ENCODE data around the gene CMTM5. TPM values are rescaled to one million over a fixed set of nuclear protein-coding genes. Genes with fewer than 3 reads are reported as not detected.

CMTM5 gene
- total RNA-seq, 1 experiment from 2014 or later = not detected

- no peak overlapping the region for H3K4me2 ChIP-seq (ENCODE audit: low read length)
- DNase-seq (ENCODE audit: low read depth, low spot score) = no peak
- no peak overlapping the region for H2AFZ ChIP-seq (ENCODE audit: low read depth, low read length, poor library complexity, severe bottlenecking)
- no peaks in the 10 kb centered on the region for H3K4me1 ChIP-seq (ENCODE audit: control insufficient read depth in 1 of 2, insufficient read depth in 2 of 2, low read length in 2 of 2)
- H4K20me1 ChIP-seq (ENCODE audit: insufficient read depth) = no peaks in the 10 kb centered on the region
- ChIA-PET POLR2A (no interaction called here), CTCF (no interaction called here), RAD21 (ENCODE audit: low non-redundant PET in 1 of 2, low total read pairs in 2 of 2, uncharacterized antibody in 2 of 2, unreplicated experiment in 2 of 2) (no interaction called here)
- H3K9me3 ChIP-seq (ENCODE audit: control insufficient read depth in 1 of 2, insufficient read depth in 1 of 2, low read depth in 1 of 2, low read length in 2 of 2) = no peaks in the 10 kb centered on the region
- 0 out of 2 replicates have a peak, but pooled peaks cover 5% of the 10 kb centered on the region for H3K27me3 ChIP-seq (ENCODE audit: insufficient read depth, low read length)
- H3K36me3 ChIP-seq (ENCODE audit: control insufficient read depth in 1 of 2, insufficient read depth in 2 of 2, low read length in 2 of 2) = no peaks in the 10 kb centered on the region
- no peak overlapping the region for H3K4me3 ChIP-seq (replicated peaks in 1 of 2; ENCODE audit: low read depth in 1 of 2, low read length in 2 of 2)
- H3K9me2 ChIP-seq (ENCODE audit: insufficient read depth) = no peaks in the 10 kb centered on the region
- no peak overlapping the region for H3K9ac ChIP-seq (ENCODE audit: low read length)
- H3K79me2 ChIP-seq (ENCODE audit: insufficient read depth, low read length) = no peaks in the 10 kb centered on the region
- no TSS peak for BruUV-seq (replicated peaks)
- TF ChIP-seq YY1 (IDR thresholded peaks at IDR 0.05; ENCODE audit: extremely low read depth, insufficient replicate concordance, low read depth, low read length) (no peak), RAD21 (IDR thresholded peaks at IDR 0.05; ENCODE audit: low read depth) (no peak), CEBPB (IDR thresholded peaks at IDR 0.05; ENCODE audit: low read depth) (no peak), POLR2AphosphoS5 (IDR thresholded peaks at IDR 0.05; ENCODE audit: low read depth, low read length) (no peak), SRF (IDR thresholded peaks at IDR 0.05; ENCODE audit: low read depth) (no peak), EGR1 (IDR thresholded peaks at IDR 0.05; ENCODE audit: low read depth) (no peak), SP1 (IDR thresholded peaks at IDR 0.05; ENCODE audit: low read depth) (no peak), ZFX (IDR thresholded peaks at IDR 0.05) (no peak), ZNF274 (IDR thresholded peaks at IDR 0.05; ENCODE audit: low read depth, low read length) (no peak), ELF1 (IDR thresholded peaks at IDR 0.05; ENCODE audit: borderline replicate concordance, low read depth) (no peak), EZH2 (IDR thresholded peaks at IDR 0.05) (no peak), EZH2phosphoT487 (IDR thresholded peaks at IDR 0.05; ENCODE audit: borderline replicate concordance) (no peak), CBX3 (IDR thresholded peaks at IDR 0.05; ENCODE audit: low read depth) (no peak), CTCF (IDR thresholded peaks at IDR 0.05 in 2 of 3, conservative IDR thresholded peaks at IDR 0.05 in 1 of 3; ENCODE audit: borderline replicate concordance in 1 of 3, insufficient read depth in 1 of 3, low read depth in 2 of 3, low read length in 2 of 3) (no peak), JUND (IDR thresholded peaks at IDR 0.05) (no peak)
- TF ChIP-seq, protein P1, sequence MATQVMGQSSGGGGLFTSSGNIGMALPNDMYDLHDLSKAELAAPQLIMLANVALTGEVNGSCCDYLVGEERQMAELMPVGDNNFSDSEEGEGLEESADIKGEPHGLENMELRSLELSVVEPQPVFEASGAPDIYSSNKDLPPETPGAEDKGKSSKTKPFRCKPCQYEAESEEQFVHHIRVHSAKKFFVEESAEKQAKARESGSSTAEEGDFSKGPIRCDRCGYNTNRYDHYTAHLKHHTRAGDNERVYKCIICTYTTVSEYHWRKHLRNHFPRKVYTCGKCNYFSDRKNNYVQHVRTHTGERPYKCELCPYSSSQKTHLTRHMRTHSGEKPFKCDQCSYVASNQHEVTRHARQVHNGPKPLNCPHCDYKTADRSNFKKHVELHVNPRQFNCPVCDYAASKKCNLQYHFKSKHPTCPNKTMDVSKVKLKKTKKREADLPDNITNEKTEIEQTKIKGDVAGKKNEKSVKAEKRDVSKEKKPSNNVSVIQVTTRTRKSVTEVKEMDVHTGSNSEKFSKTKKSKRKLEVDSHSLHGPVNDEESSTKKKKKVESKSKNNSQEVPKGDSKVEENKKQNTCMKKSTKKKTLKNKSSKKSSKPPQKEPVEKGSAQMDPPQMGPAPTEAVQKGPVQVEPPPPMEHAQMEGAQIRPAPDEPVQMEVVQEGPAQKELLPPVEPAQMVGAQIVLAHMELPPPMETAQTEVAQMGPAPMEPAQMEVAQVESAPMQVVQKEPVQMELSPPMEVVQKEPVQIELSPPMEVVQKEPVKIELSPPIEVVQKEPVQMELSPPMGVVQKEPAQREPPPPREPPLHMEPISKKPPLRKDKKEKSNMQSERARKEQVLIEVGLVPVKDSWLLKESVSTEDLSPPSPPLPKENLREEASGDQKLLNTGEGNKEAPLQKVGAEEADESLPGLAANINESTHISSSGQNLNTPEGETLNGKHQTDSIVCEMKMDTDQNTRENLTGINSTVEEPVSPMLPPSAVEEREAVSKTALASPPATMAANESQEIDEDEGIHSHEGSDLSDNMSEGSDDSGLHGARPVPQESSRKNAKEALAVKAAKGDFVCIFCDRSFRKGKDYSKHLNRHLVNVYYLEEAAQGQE (IDR thresholded peaks at IDR 0.05; ENCODE audit: low read depth) = no peak
- TF ChIP-seq, protein P2, sequence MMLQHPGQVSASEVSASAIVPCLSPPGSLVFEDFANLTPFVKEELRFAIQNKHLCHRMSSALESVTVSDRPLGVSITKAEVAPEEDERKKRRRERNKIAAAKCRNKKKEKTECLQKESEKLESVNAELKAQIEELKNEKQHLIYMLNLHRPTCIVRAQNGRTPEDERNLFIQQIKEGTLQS (IDR thresholded peaks at IDR 0.05) = no peak
- TF ChIP-seq, protein P3, sequence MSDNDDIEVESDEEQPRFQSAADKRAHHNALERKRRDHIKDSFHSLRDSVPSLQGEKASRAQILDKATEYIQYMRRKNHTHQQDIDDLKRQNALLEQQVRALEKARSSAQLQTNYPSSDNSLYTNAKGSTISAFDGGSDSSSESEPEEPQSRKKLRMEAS (IDR thresholded peaks at IDR 0.05) = no peak
- H3K27ac ChIP-seq (ENCODE audit: low read depth, low read length) = no peak overlapping the region
- intact Hi-C loops (cut with micrococcal nuclease) = no loop called here
- no peak for ATAC-seq
These were observed 1.2 kb upstream of the CMTM5 start for GRCh38 chr14:23375527-23376251.

Measured in HCT116 (cell line).